Transverse colon (tissue), 4 donors: ENCODE data around the gene ZBTB16. TPM values are rescaled to one million over a fixed set of nuclear protein-coding genes. Genes with fewer than 3 reads are reported as not detected.

Experiments
- DNase-seq: peaks from one replicate; pipeline ENCODE4 v3.0.0-alpha.2; 2019
- H3K27ac ChIP-seq, 4 donors: fragments of 200-600 bp; sonication (generic); 2 replicates each; pipeline ENCODE4 v1.5.1; 2016 to 2018; ENCODE audit warnings: inconsistent platforms in 4 of 4
- H3K27me3 ChIP-seq: fragments of 200-600 bp; sonication (generic); 2 replicates; pipeline ENCODE4 v1.5.1; 2017; ENCODE audit warnings: inconsistent platforms
- H3K36me3 ChIP-seq, 4 donors: fragments of 200-600 bp; sonication (generic); 2 replicates each; pipeline ENCODE4 v1.5.1; 2017 to 2019; ENCODE audit warnings: inconsistent platforms in 4 of 4
- H3K4me1 ChIP-seq, 4 donors: fragments of 200-600 bp; sonication (generic); 2 replicates each; pipeline ENCODE4 v1.5.1; 2017 to 2020; ENCODE audit warnings: inconsistent platforms in 4 of 4
- H3K4me3 ChIP-seq, 4 donors: fragments of 200-600 bp; sonication (generic); 1 replicate in 1 of 4; 2 replicates in 3 of 4; pipeline versions ENCODE4 v1.5.1 to v1.6.1; 2017 to 2019; ENCODE audit warnings: inconsistent platforms in 4 of 4
- H3K9me3 ChIP-seq, 2 donors: fragments of 200-600 bp; sonication (generic); 2 replicates each; pipeline ENCODE4 v1.5.1; 2017 to 2019; ENCODE audit warnings: inconsistent platforms in 2 of 2
- EP300 ChIP-seq: sonication (generic); formaldehyde crosslinking; IDR thresholded peaks from one replicate; pipeline ENCODE4 v1.6.1; 2017; ENCODE audit warnings: antibody characterized with exemption, low read depth
- POLR2A ChIP-seq: fragments of 450-650 bp; IDR thresholded peaks from one replicate; pipeline ENCODE4 v1.6.1; 2016; ENCODE audit warnings: antibody characterized with exemption, mild to moderate bottlenecking, moderate library complexity
- POLR2AphosphoS5 ChIP-seq, 3 donors: sonication (generic); formaldehyde crosslinking; IDR thresholded peaks; one replicate each; pipeline ENCODE4 v1.6.1; 2016; ENCODE audit warnings: antibody characterized with exemption in 3 of 3
- WGBS, 2 donors: methylation state at CpG; one replicate each; pipeline ENCODE4 v1.1.5; 2018; ENCODE audit warnings: low coverage in 1 of 2; 5-methylcytosine and 5-hydroxymethylcytosine counted together
- in situ Hi-C, 4 donors: fragments of 200-750 bp; cut with MboI; loops; one replicate each; pipeline versions ENCODE4 v1.15.0 to v1.15.1; 2017; ENCODE audit warnings: low sequenced_read_pairs in 3 of 4, low pct_ligation_motif_present in 1 of 4, low pct_unique_long_range_greater_than_20kb in 1 of 4
- intact Hi-C: fragments of 100-400 bp; cut with DNase I; formaldehyde crosslinking; loops from one replicate; pipeline ENCODE4 v1.15.1; 2023; ENCODE audit warnings: low total_unique reads
- total RNA-seq, 4 donors: library from RNA; depleted of rRNA; stranded (reverse); fragments of >200 nt; gene quantifications; one replicate each; pipeline ENCODE4 v1.1.0, GENCODE V29; 2016
- TF ChIP-seq, protein P1 (sequence below), 5 experiments: fragments of 200-600 bp in 3 of 5; fragments of 450-650 bp in 2 of 5; sonication (generic) in 3 of 5; IDR thresholded peaks; 1 replicate in 2 of 5; 2 replicates in 3 of 5; pipeline ENCODE4 v1.5.1; 2016 to 2017; ENCODE audit warnings: antibody characterized with exemption in 5 of 5, inconsistent platforms in 3 of 5, mild to moderate bottlenecking in 2 of 5, moderate library complexity in 1 of 5

Gene ZBTB16
- total RNA-seq, 4 donors from 2014 or later, result 108 to 271 (median 155) TPM

DNA sequence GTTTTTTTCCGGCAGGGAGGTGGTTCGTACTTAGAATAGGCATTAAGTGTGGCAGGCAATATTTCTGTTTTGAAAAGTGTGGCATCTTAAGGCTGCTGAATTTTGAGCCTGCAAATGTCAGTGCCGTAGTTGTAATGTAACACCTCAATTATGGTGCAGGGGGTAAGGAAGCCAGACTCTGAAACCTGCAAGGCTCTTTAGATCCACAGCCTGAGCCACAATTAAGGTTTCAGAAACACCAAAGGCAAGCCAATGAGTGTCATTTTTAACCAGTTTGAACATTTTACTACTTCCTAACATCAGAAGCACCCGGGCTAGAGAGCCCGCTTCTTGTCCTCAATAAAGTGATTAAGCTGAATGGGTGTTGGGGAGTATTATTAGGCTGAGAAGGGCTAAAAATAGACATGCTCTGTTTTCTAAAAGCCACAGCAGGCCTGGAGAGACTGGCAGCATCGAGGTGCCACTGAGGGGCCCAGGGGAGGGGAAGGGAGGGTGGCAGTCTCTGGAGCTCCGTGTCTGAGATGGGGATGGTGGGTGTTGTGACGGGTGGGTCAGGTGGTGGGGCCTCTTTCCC lies 113.4 kb downstream of the ZBTB16 start:
- Histone ChIP-seq H3K4me1 (peaks cover 97 to 100% (median 100%) of the 10 kb centered on the region in 4 donors), H3K4me3 (no peak overlapping the region), H3K9me3 (no peaks in the 10 kb centered on the region), H3K27me3 (no peaks in the 10 kb centered on the region), H3K27ac (peak overlapping the region; percentile 94 to 96 (median 96)), H3K36me3 (no peaks in the 10 kb centered on the region)
- WGBS, 2 donors, result 5 to 54% methylated on average over 3 to 8 of the region's 8 CpGs
- DNase-seq, result no peak
- TF ChIP-seq POLR2AphosphoS5 (IDR thresholded peaks at IDR 0.05), result peak in 1 of 3 donors; percentile 6
- TF ChIP-seq, protein P1, sequence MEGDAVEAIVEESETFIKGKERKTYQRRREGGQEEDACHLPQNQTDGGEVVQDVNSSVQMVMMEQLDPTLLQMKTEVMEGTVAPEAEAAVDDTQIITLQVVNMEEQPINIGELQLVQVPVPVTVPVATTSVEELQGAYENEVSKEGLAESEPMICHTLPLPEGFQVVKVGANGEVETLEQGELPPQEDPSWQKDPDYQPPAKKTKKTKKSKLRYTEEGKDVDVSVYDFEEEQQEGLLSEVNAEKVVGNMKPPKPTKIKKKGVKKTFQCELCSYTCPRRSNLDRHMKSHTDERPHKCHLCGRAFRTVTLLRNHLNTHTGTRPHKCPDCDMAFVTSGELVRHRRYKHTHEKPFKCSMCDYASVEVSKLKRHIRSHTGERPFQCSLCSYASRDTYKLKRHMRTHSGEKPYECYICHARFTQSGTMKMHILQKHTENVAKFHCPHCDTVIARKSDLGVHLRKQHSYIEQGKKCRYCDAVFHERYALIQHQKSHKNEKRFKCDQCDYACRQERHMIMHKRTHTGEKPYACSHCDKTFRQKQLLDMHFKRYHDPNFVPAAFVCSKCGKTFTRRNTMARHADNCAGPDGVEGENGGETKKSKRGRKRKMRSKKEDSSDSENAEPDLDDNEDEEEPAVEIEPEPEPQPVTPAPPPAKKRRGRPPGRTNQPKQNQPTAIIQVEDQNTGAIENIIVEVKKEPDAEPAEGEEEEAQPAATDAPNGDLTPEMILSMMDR (IDR thresholded peaks at IDR 0.05), result no peak
- intact Hi-C loops (no loop called here), in situ Hi-C loops (no loop called here)

DNA sequence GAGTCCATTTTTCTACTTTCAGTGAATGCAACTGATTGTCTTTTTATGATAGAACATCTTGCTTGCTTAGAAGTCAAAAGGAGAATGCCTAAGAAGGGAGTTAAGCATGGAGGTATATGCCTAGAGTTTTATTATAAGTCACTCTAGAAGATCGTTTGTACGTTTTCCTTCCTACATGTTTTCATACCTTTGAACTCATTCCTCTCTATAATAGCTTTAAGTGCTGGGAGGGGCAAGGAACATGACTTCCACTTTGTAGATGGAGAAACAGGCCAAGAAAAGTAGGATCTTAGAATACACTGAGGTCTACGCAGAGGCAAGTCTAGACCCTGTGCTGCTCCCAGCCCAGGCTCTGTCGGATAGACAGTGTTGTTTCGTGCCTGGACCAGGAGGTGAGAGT lies 114.3 kb downstream of the ZBTB16 start:
- Histone ChIP-seq H3K27ac (peak overlapping the region; percentile 94 to 96 (median 96)), H3K27me3 (no peaks in the 10 kb centered on the region), H3K4me3 (no peak overlapping the region), H3K4me1 (peaks cover 97 to 100% (median 100%) of the 10 kb centered on the region in 4 donors), H3K36me3 (no peaks in the 10 kb centered on the region), H3K9me3 (no peaks in the 10 kb centered on the region)
- in situ Hi-C loops (no loop called here), intact Hi-C loops (no loop called here)
- 54% methylated on average over 3 to 5 of the region's 5 CpGs for WGBS, 2 donors
- TF ChIP-seq POLR2A, result peak; percentile 29
- TF ChIP-seq EP300, result no peak
- peak in 1 of 3 donors; percentile 59 for TF ChIP-seq POLR2AphosphoS5 (IDR thresholded peaks at IDR 0.05)
- no peak for DNase-seq

DNA sequence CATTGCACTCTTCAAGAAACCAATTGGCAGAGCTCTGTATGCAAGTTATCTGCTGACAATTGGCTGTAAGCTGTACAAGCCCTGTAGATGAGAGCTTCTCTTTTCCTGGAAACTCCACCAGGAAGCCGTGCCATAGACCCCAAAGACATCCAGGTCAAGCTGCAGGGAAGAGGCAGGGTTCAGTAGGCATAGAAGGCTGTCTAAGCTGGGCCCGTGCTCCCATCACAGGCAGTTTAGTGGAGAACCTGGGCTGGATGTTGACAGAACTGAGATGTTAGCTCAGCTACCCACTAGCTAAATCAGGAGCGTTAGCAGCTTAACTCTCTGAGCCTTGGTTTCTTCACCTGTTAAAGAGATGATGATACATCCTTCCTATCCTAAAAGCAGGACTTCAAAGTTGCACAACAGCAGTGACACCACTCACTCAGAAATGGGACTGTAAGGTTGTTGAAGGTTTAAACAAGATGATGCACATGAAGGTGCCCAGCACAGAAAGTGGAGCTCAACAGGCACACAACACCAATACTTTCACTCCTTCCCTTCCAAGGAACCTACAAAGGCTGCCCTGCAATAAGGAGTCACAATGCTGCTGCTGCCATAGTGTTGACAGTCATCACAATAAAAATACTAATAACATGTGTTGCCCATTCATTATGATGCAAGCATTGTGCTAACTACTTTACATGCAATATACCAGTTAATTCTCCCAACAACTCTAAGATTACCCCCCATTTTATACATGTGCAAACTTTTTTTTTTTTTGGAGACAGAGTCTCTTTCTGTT lies 115.4 kb downstream of the ZBTB16 start:
- Histone ChIP-seq H3K4me3 (no peak overlapping the region), H3K4me1 (peaks cover 91 to 97% (median 97%) of the 10 kb centered on the region in 4 donors), H3K36me3 (no peaks in the 10 kb centered on the region), H3K27ac (peak overlapping the region; percentile 94 to 96 (median 96)), H3K27me3 (no peaks in the 10 kb centered on the region), H3K9me3 (no peaks in the 10 kb centered on the region)
- intact Hi-C loops (loop anchor here (5.0 kb wide), 1 partner anchor 113 kb away; no protein-coding TSS in a partner anchor), in situ Hi-C loops (loop anchor here in 1 of 4 donors (25.0 kb wide), 1 partner anchor 138 kb away; no protein-coding TSS in a partner anchor)
- 90 to 92% methylated on average over 2 to 3 of the region's 3 CpGs for WGBS, 2 donors
- TF ChIP-seq POLR2AphosphoS5 (IDR thresholded peaks at IDR 0.05) (peak in 2 of 3 donors; percentile 5 to 14), POLR2A (no peak)
- no peak for DNase-seq

DNA sequence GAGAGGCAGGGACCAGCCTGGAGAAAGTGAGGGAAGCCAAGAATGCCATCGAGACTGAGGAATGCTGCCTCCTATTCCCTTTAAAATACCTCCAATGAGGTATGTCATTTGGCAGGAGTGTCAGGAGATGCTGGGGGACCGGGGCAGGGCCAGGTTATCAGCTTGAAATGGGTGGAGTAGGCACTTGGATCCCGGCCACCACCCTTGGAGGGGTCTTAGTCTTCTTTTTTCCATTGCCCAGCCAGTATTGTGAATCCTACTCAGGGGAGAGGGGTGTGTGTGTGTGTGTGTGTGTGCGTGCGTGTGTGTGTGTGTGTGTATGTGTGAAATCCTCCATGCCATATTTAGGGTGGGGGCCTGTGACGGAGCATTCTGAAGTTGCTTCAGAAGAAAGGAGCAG lies 116.2 kb downstream of the ZBTB16 start:
- WGBS, 2 donors, result 73 to 76% methylated on average over 3 to 6 of the region's 6 CpGs

More for the DNA sequence above, 116.2 kb downstream of the ZBTB16 start:
- H3K27ac ChIP-seq, result peak overlapping the region; percentile 94 to 96 (median 96)
- no peaks in the 10 kb centered on the region for H3K27me3 ChIP-seq
- no peaks in the 10 kb centered on the region for H3K36me3 ChIP-seq
- TF ChIP-seq POLR2A (no peak), POLR2AphosphoS5 (IDR thresholded peaks at IDR 0.05) (no peak), EP300 (no peak)
- TF ChIP-seq, protein P1 (IDR thresholded peaks at IDR 0.05), result no peak
- no peaks in the 10 kb centered on the region for H3K9me3 ChIP-seq
- H3K4me1 ChIP-seq, result peaks cover 91 to 97% (median 97%) of the 10 kb centered on the region in 4 donors
- in situ Hi-C loops, result loop anchor here in 1 of 4 donors (25.0 kb wide), 1 partner anchor 138 kb away; no protein-coding TSS in a partner anchor
- intact Hi-C loops, result loop anchor here (5.0 kb wide), 1 partner anchor 113 kb away; no protein-coding TSS in a partner anchor
- H3K4me3 ChIP-seq, result no peak overlapping the region
- DNase-seq, result no peak
